MV-4-11 (cell line): ENCODE data around the gene CST3.
"Not testable (repeated sequence)": the region's sequence is repeated elsewhere in the genome, so short reads cannot be mapped to it uniquely, and the experiment has no call there.

Source experiments
- DNase-seq: peaks from one replicate; lab custom pipeline; 2025; lab: John Stamatoyannopoulos, UW

The CST3 gene, protein sequence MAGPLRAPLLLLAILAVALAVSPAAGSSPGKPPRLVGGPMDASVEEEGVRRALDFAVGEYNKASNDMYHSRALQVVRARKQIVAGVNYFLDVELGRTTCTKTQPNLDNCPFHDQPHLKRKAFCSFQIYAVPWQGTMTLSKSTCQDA

DNA sequence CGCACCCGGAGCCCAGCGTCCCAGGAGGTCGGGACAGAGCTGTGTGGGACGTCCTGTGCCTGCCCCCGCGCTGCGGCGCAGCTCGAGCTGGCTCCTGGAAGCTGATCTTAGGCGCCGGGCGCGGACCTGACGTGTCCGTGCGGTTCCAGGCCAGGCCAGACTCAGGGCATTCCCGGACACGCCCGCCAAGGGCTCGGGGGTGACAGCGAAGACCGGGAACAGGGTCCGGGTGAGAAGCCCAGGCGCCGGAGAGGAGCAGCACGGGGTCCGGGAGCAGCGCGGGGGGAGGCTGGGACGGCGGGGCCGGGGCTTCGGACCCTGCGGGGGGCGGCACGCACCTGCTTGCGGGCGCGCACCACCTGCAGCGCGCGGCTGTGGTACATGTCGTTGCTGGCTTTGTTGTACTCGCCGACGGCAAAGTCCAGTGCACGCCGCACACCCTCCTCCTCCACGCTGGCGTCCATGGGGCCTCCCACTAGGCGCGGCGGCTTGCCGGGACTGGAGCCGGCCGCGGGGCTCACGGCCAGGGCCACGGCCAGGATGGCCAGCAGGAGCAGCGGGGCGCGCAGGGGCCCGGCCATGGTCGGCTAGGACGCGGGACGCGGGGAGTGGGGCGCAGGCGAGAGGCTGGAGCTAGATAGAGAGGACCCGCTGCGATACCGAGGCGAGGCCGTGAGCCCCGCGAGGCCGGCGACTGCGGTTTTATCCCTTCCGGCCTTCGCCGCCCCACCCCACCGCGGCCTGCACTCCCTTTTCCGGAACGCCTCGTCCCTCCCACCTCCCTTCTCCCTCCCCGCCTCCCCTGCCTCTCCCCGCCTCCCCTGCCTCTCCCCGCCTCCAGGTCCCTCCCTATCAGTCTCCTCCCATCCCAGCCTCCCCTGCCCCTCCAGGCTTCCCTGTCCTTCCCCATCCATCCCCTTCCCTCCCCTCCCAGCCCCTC lies at the start of gene CST3:
TSS of gene CST3 (minus strand) at position 674 of the 940 bp plus-strand sequence. CDS start at position 581, 93 bp downstream.
- DNase-seq: peak; percentile 72

DNA sequence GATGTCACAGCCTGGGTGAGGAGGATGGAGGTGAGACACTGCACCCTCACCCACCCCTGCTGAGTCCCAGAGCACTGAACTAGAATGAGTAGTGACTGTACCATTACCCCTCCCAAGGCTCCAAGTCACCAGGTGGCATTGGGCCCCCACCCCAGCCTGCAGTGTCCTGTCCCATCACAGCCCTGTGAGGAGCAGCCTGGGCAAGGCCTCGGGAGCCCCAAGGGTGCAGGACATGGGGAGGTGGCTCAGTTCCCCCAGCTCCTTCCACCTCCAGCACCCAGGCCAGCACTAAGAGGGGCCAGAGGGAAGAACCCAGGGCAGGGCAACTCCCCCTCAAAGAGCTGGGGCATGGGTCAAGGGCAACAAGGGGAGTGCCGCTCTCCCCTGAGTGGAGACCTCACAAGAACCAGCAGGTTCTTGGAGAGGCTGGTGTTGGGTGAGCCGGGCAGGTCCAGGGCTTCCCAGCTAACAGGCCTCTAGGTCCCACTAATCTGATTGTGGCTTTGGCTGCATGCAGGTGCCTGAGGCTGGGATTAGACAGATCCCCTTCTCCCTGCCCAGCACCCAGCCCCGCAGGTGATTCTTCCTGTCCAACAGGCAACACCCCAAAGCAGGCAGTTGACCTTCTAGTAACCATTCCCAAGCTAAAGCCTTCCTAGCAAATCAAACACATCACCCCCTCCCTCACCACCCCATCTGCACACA lies 48.4 kb upstream of the CST3 start:
- DNase-seq: no peak

DNA sequence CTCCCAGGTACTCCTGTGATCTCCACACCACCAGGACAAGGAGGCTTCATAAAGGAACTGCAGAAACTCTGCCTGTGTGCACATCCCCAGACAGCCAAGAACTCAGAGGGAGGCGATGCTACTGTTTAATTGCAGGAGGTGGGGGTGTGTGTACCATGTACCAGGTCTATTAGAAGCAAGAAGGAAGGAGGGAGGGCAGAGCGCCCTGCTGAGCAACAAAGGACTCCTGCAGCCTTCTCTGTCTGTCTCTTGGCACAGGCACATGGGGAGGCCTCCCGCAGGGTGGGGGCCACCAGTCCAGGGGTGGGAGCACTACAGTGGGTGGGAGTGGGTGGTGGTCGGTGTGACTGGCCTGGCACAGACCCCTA lies 47.8 kb upstream of the CST3 start:
- DNase-seq: not testable (repeated sequence)

- no peak for DNase-seq
These were observed 46.5 kb upstream of the CST3 start for GRCh38 chr20:23684261-23684660.

DNA sequence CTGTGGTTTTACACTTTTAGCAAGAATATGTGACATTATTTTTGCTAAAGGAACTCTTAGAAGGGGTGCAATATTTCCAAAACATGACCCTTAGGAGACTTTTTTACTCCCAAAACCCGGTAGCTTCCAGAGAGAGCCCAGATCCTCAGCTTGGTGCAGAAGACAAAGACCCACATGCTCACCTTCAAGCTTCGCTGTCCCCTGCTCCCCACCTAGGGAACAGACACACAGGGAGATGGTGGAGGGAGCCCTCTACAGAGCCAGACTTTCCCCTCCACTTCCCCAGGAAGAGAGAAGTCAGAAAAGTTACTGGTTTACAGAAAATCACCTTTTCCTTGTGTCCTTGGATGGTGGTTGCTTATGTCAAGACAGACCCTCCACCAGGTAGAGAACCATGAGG lies 46.1 kb upstream of the CST3 start:
- no peak for DNase-seq

DNA sequence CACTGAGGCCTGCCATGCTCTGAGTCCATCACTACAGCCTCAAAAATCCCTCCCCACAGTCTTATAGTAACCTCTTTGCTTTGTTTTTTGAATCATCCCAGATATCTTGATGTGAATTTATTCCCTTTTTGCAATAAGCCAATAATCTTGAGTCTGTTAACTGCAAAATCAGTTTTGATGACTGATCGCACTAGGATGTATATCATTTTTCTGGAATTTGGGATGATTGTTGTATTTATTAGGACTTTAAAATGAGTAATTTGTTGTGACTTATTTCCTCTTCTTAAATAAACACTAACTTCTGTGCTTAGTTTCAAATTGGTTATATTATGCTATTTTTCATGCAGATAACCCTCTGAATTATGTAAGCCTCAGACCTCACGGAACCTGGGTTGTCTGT lies 45.5 kb upstream of the CST3 start:
- no peak for DNase-seq

GRCh38 chr20:23680146-23680545 lies 42.4 kb upstream of the CST3 start:
- DNase-seq: peak; percentile 53

- no peak for DNase-seq
These were observed 41.7 kb upstream of the CST3 start for GRCh38 chr20:23679133-23680092.

- DNase-seq: no peak
These were observed 35.5 kb upstream of the CST3 start for GRCh38 chr20:23673209-23673608.

DNA sequence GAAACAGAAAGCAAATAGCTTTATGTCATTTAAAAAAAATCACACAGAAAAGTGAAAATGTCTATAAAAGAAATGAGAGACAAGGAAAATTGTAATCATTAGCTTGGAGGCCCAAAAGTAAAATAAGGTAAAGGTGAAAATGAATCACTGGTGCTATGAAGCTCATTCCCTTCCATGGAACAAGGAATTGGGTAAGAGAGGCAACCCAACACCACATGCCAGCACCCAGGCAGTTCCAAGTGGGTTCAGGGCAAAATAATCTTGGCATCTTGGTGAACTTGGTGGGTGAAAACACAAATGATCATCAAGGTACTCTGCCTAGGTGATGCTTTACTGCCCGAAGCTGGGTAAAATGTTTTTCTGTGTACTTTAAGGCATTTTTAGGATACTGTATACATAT lies 34.4 kb upstream of the CST3 start:
- no peak for DNase-seq

GRCh38 chr20:23671479-23671878 lies 33.7 kb upstream of the CST3 start:
- DNase-seq: no peak

DNA sequence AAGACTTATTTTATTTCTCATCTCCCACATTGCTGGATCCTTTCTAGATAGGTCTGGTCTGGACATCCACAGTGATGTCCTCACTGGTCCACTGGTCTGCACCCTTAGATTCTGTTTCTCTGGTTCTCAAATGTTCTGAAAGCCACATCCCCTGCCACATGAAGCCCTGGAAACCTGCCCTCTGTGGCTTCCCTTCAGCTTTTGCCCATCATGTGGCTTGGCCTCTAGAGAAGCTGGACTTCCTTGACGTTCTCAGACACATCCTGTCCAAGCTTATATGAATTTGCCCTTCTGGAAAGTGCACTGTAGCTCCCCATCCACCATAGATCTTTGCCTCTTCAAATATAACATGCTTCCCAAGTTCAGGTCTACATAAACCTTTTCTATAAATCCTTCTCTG lies 32.6 kb upstream of the CST3 start:
- DNase-seq: no peak

DNA sequence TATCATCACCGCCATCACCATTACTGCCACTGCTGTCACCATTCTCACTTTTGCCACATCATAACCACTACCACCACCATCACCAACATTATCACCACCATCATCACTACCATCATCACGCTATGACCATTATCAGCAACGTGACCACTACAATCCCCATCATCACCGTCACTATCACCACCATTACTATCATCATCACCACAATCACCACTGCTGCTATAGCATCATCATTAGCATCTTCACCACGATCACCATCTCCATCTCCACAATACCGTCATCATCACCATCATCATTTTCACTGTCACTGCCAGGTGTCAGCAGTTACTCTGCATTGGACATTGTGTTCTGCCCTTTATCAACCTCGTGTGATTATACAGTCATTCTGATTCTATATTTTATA lies 32.1 kb upstream of the CST3 start:
- DNase-seq: no peak

DNA sequence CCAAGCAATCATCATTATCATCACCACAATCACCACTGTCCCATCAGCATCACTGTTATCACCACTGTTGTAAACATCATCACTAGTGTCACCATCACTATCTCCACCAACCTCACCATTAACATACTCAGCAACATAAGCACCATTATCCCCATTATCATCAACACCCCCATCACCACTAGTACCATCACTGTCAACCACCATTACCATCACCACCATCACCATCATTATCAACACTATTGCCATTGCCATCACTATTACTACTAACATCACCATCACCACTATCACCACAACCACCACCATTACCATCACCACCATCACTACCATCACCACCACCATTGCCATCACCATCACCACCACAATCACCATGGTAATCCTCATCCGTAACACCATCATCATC lies 31.6 kb upstream of the CST3 start:
- no peak for DNase-seq

- peak; percentile 27 for DNase-seq
These were observed 30.8 kb upstream of the CST3 start for GRCh38 chr20:23668477-23668951.

DNA sequence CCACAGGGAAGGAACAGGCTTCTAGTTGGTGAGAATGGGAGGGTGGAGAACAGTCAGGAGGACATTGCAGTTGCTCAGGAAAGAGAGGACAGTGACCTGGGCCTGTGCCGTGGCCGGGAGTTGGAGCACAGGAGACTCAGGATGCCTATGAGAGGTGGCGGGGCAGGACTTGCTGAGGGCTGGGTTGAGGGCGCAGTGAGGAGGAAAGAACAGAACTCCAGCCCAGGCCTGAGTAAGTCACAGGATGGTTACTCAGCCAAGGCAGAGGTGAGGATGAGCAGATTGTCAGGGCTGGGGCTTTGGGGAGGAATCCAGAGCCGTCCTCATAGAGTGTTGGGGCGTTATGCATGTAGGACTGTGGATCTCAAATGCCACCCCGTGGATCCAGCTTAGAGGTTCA lies 29.9 kb upstream of the CST3 start:
- DNase-seq: no peak

- DNase-seq: no peak
These were observed 28.9 kb upstream of the CST3 start for GRCh38 chr20:23666698-23667097.

GRCh38 chr20:23666189-23666588 lies 28.4 kb upstream of the CST3 start:
- peak; percentile 36 for DNase-seq

GRCh38 chr20:23664954-23665353 lies 27.2 kb upstream of the CST3 start:
- no peak for DNase-seq

DNA sequence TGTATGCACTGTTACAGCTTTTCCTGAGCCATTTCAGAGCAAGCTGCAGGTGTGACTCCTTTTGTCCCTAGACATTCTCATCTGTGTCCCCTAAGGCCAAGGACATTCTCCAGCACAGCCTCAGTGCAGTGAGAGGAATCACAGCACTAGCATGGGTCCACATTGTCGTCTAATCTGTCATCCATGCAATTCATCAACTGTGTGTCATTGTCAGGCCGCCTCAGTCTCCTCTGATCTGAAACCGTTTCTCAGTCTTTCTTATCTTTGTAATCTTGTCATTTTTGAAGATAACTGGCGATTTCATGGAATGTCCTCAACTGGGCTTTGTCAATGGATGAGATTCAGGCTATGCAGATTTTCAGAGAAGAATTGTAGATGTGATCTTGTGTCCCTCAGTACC lies 26.3 kb upstream of the CST3 start:
- not testable (repeated sequence) for DNase-seq

DNA sequence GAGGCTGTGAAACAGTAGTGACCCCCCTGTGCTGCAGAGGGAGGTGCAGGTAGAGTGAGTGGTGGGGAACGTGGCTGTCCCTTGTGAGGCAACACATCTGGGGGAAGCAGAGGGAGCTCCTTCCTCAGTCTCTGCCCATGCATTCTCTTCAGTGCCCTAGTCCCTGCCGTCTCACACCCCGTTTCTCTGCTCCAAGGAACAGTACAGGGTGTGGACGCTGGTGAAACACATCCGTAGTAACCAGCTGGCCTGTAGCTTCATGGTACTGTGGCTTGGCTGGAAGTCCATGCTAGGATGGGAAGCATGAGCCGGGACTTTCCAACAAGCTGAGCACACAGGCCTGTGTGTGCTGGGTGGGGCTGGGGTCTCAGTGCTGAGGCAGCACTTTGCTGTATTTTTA lies 25.4 kb upstream of the CST3 start:
- DNase-seq: no peak
